Hindlimb muscle (tissue), 1 donor: ENCODE results near the gene UBE2E1. TPM values are rescaled to one million over a fixed set of nuclear protein-coding genes. Genes with fewer than 3 reads are reported as not detected.

Source experiments
- DNase-seq: peaks from one replicate; pipeline ENCODE4 v3.0.0-alpha.2; 2013
- polyA plus RNA-seq: library from polyadenylated mRNA; unstranded; fragments of 120-200 nt; gene quantifications from one replicate; pipeline ENCODE4 v1.2.1, GENCODE V29; 2013; ENCODE audit not compliant: insufficient read length

UBE2E1 gene
- 78.5 TPM for polyA plus RNA-seq

DNA sequence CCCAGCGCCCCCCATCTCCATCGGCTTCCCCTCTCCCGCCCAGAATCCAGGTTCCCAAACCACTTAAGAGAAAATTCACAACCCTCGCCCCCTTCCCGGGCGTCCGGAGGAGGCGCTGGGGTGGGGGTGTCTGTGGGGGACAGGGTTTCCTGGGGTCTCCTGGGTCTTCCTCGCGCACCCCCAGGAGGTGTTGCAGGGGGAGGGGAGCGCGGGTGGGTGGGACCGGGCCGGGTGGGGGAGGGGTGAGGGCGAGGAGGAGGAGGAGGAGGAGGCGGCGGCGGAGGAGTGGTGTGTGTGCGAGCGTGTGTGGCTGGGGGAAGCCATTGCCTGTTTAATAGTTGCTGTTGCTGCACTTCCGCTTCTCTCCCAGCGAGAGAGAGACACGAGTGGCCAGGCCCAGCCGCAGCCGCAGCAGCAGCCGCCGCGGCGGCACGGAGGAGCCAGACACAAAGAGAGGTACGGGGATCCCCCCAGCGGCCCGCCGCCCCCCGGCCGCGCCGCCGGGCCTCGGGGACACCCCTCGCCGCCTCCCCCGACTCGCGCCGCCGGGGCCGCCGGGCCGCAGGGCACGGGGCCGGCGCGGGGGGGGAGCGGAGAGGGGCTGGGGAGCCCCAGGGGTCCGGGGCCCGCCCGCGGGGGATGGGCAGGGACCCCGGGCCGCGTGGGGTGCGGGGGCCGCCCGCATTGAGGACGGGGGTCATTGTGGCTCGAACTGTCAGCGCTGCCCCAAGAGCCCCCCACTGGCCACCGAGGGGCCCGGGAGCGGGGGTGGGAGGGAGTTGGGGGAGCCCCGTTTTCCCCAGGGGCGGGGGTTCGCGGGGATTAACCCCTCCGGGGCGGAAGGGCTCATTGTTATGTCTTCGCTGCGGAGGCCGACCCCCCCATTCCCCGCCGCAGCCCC, at the start of gene UBE2E1:
UBE2E1 (plus strand) TSS at position 323 of the 901 bp plus-strand sequence. CDS start 1,315 bp downstream, outside the sequence.
- DNase-seq, result peak; percentile 67

DNA sequence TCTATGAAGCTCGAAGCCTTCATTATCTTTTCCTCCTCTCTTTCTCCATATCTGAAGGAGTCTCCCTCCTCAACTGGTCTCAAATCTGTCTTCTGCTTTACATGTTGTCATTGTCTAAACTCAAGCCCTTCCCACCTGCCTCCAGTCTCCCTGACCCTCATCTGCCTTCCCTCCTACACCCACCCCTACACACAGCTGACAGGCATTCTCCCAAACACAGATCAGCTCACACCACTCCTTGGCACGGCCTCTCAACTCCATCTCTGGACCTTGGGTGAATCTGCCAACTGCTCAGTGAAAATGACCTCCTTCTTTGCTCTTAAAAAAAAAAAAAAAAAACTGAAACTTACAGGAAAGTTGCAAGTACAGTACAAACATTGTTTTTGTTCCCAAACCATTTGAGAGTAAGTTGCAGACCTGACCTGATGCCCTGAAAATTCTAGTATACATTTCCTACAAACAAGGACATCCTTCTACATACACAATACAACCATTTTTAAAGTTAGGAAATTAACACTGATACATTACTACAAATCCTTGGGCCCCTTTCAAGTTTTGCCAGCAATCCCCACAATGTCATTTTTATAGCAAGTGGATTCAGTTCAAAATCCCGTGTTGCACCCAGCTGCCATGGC, 49.4 kb upstream of the UBE2E1 start:
- DNase-seq, result no peak

GRCh38 chr3:23758253-23758838, 47.4 kb upstream of the UBE2E1 start:
- no peak for DNase-seq

GRCh38 chr3:23760325-23760724, 45.4 kb upstream of the UBE2E1 start:
- no peak for DNase-seq

- DNase-seq, result no peak
Observed at GRCh38 chr3:23760871-23761373, 44.8 kb upstream of the UBE2E1 start.

DNA sequence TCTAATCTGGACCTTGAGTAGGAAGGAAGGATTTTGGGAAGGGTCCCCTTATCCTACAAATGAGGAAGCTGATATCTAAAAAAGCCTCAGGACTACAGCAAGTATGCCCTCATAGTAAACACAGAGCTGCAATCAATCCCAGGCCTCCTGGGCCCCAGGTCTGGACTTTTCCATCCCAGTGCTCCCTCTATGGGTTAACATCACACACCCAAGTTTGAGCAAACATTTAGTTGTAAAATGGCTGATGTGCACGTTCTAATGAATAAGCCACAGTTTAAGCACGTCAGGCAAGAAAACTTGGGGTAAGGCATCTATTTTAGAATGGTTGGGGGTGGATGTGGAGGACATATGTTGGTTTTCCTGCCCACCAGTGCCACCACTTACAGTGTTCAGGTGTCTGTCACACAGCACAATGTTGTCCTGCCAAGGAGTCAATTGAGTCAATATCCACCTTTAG, 44.3 kb upstream of the UBE2E1 start:
- DNase-seq, result no peak

DNA sequence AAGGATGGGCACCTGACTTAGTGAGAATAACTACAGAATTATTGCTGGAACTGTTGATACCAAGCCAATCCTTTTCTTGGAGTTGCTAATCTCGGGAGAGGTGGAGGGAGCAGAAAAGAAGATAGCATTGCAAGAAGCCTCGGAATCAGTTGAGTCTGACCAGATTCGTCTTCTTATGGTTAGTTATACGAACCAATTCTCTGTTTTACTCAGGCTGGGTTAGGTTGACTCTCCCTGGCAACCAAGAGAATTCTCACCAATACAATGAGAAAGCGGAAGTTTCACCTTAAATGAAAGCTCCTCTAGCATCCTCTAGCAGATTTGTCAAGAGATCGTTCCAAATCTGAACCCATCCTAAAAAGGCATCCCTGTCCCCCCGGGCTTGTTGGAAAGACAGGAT, 43.5 kb upstream of the UBE2E1 start:
- no peak for DNase-seq

DNA sequence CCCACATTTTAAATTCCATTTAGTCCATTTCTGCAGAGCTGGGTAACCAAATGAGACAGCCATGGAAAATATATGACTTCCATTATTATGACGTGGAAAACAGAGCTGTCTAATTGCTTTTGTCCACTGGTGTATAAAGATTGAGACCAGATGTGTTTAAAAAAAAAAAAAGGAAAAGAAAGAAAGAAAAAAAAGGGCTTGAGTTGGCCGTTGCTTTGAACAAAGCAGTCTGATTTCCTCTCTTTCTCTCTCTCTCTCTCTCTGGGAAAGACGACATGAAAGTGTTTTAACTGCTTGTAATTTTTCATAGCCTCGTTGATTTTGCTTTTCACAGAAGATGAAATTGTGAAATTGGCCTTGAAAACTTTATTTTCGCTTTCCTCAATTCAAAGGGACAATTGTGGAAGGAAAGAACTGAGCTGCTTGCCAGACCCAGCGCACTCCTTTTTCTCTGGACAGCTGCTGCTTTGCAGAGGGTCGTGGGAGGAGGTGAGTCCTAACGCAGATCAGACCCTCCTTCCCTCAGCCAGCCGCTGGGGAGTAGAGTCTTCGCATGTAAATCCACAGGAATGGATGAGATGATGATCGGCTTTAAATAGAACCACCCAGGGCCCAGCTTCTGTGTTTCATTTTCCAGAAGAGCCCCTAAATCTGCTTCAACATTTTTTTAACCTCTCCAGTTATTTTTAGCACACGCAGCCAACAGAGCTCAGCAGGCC, 42.8 kb upstream of the UBE2E1 start:
- DNase-seq, result peak; percentile 76

- DNase-seq, result no peak
Observed at GRCh38 chr3:23764407-23764806, 41.3 kb upstream of the UBE2E1 start.

DNA sequence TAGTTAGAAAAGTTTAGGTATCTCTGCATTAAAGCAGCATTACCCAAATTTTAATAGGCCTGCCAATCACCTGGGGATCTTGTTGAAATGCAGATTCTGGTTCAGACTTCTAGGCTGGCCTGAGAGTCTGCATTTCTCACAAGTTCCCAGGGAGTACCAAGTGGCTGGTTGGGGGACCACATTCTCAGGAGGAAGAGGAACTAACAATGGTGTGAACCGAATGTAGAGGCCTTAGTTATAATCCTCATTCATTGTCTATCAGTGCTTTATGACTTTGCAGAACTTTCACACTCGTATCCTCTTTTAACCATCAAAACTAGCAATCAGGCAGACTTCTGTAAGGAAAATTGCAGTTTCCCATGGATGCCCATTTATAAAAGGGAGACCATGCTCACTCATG, 38.2 kb upstream of the UBE2E1 start:
- DNase-seq, result no peak

- no peak for DNase-seq
Observed at GRCh38 chr3:23775254-23775909, 30.4 kb upstream of the UBE2E1 start.

DNA sequence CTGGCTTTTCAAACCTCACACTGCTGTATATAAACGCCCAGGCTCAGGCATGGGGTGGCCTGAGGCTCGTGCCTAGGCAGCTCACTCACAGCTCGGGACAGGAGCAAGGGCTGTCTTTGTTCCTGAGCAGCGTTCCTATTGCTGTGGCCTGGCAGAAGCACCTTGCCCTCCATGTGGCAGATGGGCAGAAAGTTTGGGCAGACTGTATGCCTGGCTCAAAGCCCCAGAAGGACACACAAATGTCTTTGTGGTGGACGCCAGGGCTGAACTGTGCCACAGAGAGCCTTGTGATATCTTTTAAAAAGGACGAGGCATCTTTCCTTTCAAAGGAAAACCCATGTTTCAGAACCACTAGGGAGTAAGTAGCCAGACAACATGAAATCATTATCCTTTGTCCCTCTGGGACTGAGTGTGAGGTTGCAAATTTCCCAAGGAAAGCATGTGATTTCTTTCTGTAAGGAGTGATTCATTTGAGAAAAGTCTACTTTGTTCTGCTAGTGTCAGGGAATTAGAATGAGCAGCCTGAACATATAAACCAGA, 29.3 kb upstream of the UBE2E1 start:
- DNase-seq, result no peak

- no peak for DNase-seq
Observed at GRCh38 chr3:23778446-23778845, 27.3 kb upstream of the UBE2E1 start.

GRCh38 chr3:23779841-23780240, 25.9 kb upstream of the UBE2E1 start:
- no peak for DNase-seq

- no peak for DNase-seq
Observed at GRCh38 chr3:23781051-23781450, 24.7 kb upstream of the UBE2E1 start.

DNA sequence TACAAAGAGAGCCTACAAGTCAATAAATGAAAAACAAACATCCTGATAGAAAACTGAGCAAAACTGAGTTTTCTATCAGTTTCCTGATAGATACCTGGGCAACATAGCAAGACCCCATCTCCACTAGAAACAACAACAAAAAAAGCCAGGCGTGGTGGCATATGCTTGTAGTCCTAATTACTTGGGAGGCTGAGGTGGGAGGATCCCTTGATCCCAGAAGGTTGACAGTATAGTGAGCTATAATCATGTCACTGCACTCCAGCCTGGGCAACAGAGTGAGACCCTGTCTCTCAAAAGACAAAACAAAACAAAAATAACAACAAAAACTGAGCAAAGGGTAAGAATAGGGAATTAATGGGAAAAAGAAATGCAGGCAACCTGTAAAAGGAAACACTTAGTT, 23.9 kb upstream of the UBE2E1 start:
- DNase-seq, result no peak

- DNase-seq, result no peak
Observed at GRCh38 chr3:23785097-23785645, 20.6 kb upstream of the UBE2E1 start.

- DNase-seq, result no peak
Observed at GRCh38 chr3:23785882-23786281, 19.9 kb upstream of the UBE2E1 start.

- DNase-seq, result no peak
Observed at GRCh38 chr3:23791678-23792077, 14.1 kb upstream of the UBE2E1 start.

GRCh38 chr3:23793528-23794134, 12.1 kb upstream of the UBE2E1 start:
- no peak for DNase-seq

DNA sequence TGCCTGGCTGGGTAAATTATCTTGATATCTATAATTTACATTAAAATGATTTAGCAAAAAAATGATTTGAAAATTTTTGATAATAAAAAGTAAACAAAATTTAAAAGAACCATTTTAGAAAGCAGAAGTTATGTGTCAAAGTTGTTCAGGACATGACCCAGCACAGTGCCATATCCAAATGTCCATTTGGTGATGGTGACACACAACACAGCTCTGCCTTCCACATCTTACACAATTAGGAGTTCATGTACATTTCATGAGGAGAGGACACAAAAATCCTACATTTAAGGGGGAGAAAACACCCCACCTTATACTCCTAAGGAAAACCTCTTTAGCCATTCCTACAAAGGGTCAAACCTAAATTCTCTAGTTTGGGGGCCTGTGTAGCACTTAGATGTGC, 10.7 kb upstream of the UBE2E1 start:
- no peak for DNase-seq
